OCI-LY3 (cell line): ENCODE measurements around the gene ARCN1.

ENCODE experiments used
- CTCF ChIP-seq: fragments of 200-600, 300-600 bp; sonication (generic); IDR thresholded peaks from 2 replicates; pipeline ENCODE4 v1.5.1; 2014; ENCODE audit warnings: antibody characterized with exemption, low read length, low read depth
- EZH2phosphoT487 ChIP-seq: fragments of 200-600 bp; shearing (Covaris generic); IDR thresholded peaks from 2 replicates; pipeline ENCODE4 v1.6.1; 2018; ENCODE audit warnings: antibody characterized with exemption, mixed run types, low read depth

- no peak for TF ChIP-seq CTCF
- TF ChIP-seq EZH2phosphoT487 = no peak
Observed at GRCh38 chr11:118529584-118530175, 42.5 kb upstream of the ARCN1 start.
